ENCODE results near the gene SCYGR6. TPM values are rescaled to one million over a fixed set of nuclear protein-coding genes. Genes with fewer than 3 reads are reported as not detected.
A peak's percentile ranks its signal among the peaks of the same experiment; 100 is the strongest.

Gene SCYGR6
- total and polyA plus RNA-seq, 2 of the 8 experiments (the other 6 are each of a cell fraction or from before 2014, with no cell fraction given), result not detected

DNA sequence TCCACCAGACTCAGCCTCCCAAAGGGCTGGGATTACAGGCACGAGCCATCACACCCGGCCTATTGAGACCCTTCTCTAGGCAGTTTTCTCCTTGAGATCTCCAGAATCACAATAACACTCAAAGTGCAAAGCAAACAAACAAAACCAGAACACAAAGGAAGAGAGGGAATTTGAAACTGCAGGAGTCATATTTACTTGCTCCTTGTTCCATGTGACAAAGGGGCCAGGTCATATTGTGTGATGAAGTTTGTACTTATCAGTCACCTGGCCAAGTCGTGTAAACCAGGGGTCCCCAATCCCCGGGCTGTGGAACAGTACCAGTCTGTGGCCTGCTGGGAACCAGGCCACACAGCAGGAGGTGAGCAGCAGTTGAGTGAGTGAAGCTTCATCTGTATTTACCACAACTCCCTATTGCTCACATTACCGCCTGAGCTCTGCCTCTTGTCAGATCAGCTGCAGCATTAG, 47.7 kb upstream of the SCYGR6 start:
- H2BK5ac ChIP-seq (ENCODE audit: low read depth, low read length), result no peak overlapping the region
- H3K56ac ChIP-seq (replicated peaks; ENCODE audit: insufficient read length, low read depth, low read length), result no peak overlapping the region
- H3K14ac ChIP-seq (ENCODE audit: insufficient read length), result no peak overlapping the region
- H3K18ac ChIP-seq (ENCODE audit: extremely low read depth, low read length), result no peak overlapping the region
- H3K36me3 ChIP-seq (ENCODE audit: control insufficient read depth in 2 of 4, insufficient read depth in 4 of 4, low read length in 3 of 4), result no peaks in the 10 kb centered on the region
- no peak overlapping the region for H2BK15ac ChIP-seq (ENCODE audit: low read length)
- H4K91ac ChIP-seq (replicated peaks; ENCODE audit: insufficient read length, low read length), result no peak overlapping the region
- H3K27ac ChIP-seq (ENCODE audit: low read depth, low read length), result no peak overlapping the region
- no peak overlapping the region for H3K4me3 ChIP-seq (ENCODE audit: extremely low read depth in 1 of 4, insufficient read depth in 2 of 4, low read depth in 3 of 4, low read length in 4 of 4)
- H4K8ac ChIP-seq (ENCODE audit: extremely low read depth, insufficient read depth, low read length), result no peak overlapping the region
- no peaks in the 10 kb centered on the region for H3K9me3 ChIP-seq (ENCODE audit: insufficient read depth in 2 of 2, low read depth in 1 of 2, low read length in 1 of 2)
- H3K9ac ChIP-seq (replicated peaks in 1 of 4; ENCODE audit: extremely low read depth in 1 of 4, low read depth in 3 of 4, low read length in 3 of 4), result no peak overlapping the region
- no peak overlapping the region for H3K4ac ChIP-seq (replicated peaks; ENCODE audit: insufficient read length, low read depth, low read length)
- H3K23ac ChIP-seq (ENCODE audit: insufficient read length), result no peak overlapping the region
- 85% methylated on average over 5 of the region's 5 CpGs; no CpG with 5 or more reads in 1 of the 2 experiments for WGBS, 2 experiments (ENCODE audit: extremely low coverage in 1 of 2, insufficient coverage in 1 of 2, insufficient read length in 1 of 2, insufficient replicate concordance in 2 of 2, low coverage in 1 of 2, low lambda C conversion rate in 2 of 2, missing lambda C conversion rate in 1 of 2)
- H2AK5ac ChIP-seq (ENCODE audit: low read depth, low read length), result no peak overlapping the region
- no peaks in the 10 kb centered on the region for H3K27me3 ChIP-seq (replicated peaks in 1 of 4; ENCODE audit: control insufficient read depth in 3 of 4, extremely low read depth in 1 of 4, insufficient read depth in 3 of 4, low read length in 3 of 4)
- no peak overlapping the region for H4K5ac ChIP-seq (ENCODE audit: insufficient read length, low read depth, low read length)
- no peak overlapping the region; the same call in 1 of the 2 replicates for H2BK12ac ChIP-seq (ENCODE audit: low read depth, low read length)
- peaks cover 1 to 8% (median 3%) of the 10 kb centered on the region in 4 experiments; a peak in 3 of 7 replicates for H3K4me1 ChIP-seq (replicated peaks in 1 of 4; ENCODE audit: control insufficient read depth in 3 of 4, insufficient read depth in 4 of 4, low read length in 3 of 4)
- no peaks in the 10 kb centered on the region for H3K79me2 ChIP-seq (ENCODE audit: control insufficient read depth in 1 of 2, insufficient read depth in 2 of 2, low read length in 2 of 2)
- H3K79me1 ChIP-seq (ENCODE audit: low read depth, low read length), result no peaks in the 10 kb centered on the region
- no peak for FAIRE-seq
- no peak overlapping the region; the same call in 1 of the 2 replicates for H2BK20ac ChIP-seq (ENCODE audit: low read length)
- H2BK120ac ChIP-seq (replicated peaks; ENCODE audit: low read depth, low read length), result no peak overlapping the region
- no peaks in the 10 kb centered on the region for H4K20me1 ChIP-seq (replicated peaks in 1 of 2; ENCODE audit: control insufficient read depth in 1 of 2, insufficient read depth in 2 of 2, low read length in 2 of 2)
- no peak overlapping the region for H3K4me2 ChIP-seq (ENCODE audit: insufficient read depth in 1 of 2, low read depth in 2 of 2, low read length in 2 of 2)
- H2AFZ ChIP-seq (ENCODE audit: low read length), result 0 out of 2 replicates have a peak overlapping the region, but pooled peaks have one; percentile 6
- no peaks in the 10 kb centered on the region; the same call in 1 of the 2 replicates for H3K23me2 ChIP-seq (ENCODE audit: low read depth, low read length)
- POLR2A ChIA-PET (ENCODE audit: partially characterized antibody), result no interaction called here
- TF ChIP-seq TBP (IDR thresholded peaks at IDR 0.05; ENCODE audit: low read depth, low read length) (peak; percentile 58; the same call in 1 of the 2 replicates), RBBP5 (IDR thresholded peaks at IDR 0.05; ENCODE audit: borderline replicate concordance, low read depth, low read length) (no peak), SIN3A (conservative IDR thresholded peaks at IDR 0.05 in 1 of 2, IDR thresholded peaks at IDR 0.05 in 1 of 2; ENCODE audit: low read depth in 1 of 2, low read length in 2 of 2) (no peak), SIX5 (IDR thresholded peaks at IDR 0.05; ENCODE audit: low read depth, low read length) (no peak), POLR2A (IDR thresholded peaks at IDR 0.05; ENCODE audit: control extremely low read depth in 1 of 2, low read depth in 2 of 2, low read length in 2 of 2) (no peak)
- DNase-seq (ENCODE audit: low read depth in 1 of 2, low spot score in 2 of 2), result no peak
- CTCF ChIA-PET (ENCODE audit: partially characterized antibody), result interaction anchor here (0.7 to 3.5 kb wide), 7 partner anchors 11 to 156 kb away, joined by 3 to 38 read pairs (median 5); no protein-coding TSS in a partner anchor

Measured in H1 (cell line).